ENCODE data around the gene GAS6.

Gene GAS6

GRCh38 chr13:113774177-113775107 lies 89.4 kb downstream of the GAS6 start (continued):
- TF ChIP-seq ZNF114 (tag by site-specific recombination; IDR thresholded peaks at IDR 0.05) (no peak), ZNF585B (tag by site-specific recombination; IDR thresholded peaks at IDR 0.05) (no peak), SETDB1 (IDR thresholded peaks at IDR 0.05; ENCODE audit: insufficient read length, low read length) (no peak), ZNF518A (tag by site-specific recombination; conservative IDR thresholded peaks at IDR 0.05; ENCODE audit: low read depth) (no peak), KLF9 (tag by site-specific recombination; IDR thresholded peaks at IDR 0.05; ENCODE audit: low read depth) (peak; percentile 27), ZBTB1 (tag by site-specific recombination; IDR thresholded peaks at IDR 0.05) (no peak), SCRT1 (tag by site-specific recombination; IDR thresholded peaks at IDR 0.05; ENCODE audit: borderline replicate concordance) (no peak), ZNF555 (tag by site-specific recombination; conservative IDR thresholded peaks at IDR 0.05) (no peak), ZNF48 (tag by site-specific recombination; IDR thresholded peaks at IDR 0.05) (no peak), ZNF426 (tag by site-specific recombination; IDR thresholded peaks at IDR 0.05) (no peak), EGR2 (tag by site-specific recombination; IDR thresholded peaks at IDR 0.05; ENCODE audit: low read depth) (no peak), GFI1B (tag by site-specific recombination; IDR thresholded peaks at IDR 0.05) (no peak), ZNF664 (tag by site-specific recombination; IDR thresholded peaks at IDR 0.05) (no peak), ZNF529 (tag by site-specific recombination; IDR thresholded peaks at IDR 0.05; ENCODE audit: insufficient replicate concordance) (no peak), ZNF544 (tag by site-specific recombination; IDR thresholded peaks at IDR 0.05) (0 out of 2 replicates have a peak, but pooled peaks have one; percentile 66), ZNF510 (tag by site-specific recombination; IDR thresholded peaks at IDR 0.05; ENCODE audit: insufficient replicate concordance) (no peak), ZNF473 (tag by site-specific recombination; IDR thresholded peaks at IDR 0.05) (peak; percentile 69), ZNF701 (tag by site-specific recombination; IDR thresholded peaks at IDR 0.05) (no peak), ZNF169 (tag by site-specific recombination; IDR thresholded peaks at IDR 0.05) (no peak), ZNF280C (tag by site-specific recombination; IDR thresholded peaks at IDR 0.05) (no peak), ZNF121 (tag by site-specific recombination; IDR thresholded peaks at IDR 0.05) (0 out of 2 replicates have a peak, but pooled peaks have one; percentile 15), REPIN1 (tag by site-specific recombination; IDR thresholded peaks at IDR 0.05; ENCODE audit: low read depth) (no peak), ZNF561 (tag by site-specific recombination; IDR thresholded peaks at IDR 0.05; ENCODE audit: borderline replicate concordance) (no peak), MYNN (tag by site-specific recombination; IDR thresholded peaks at IDR 0.05; ENCODE audit: borderline replicate concordance) (peak; percentile 10; the same call in 1 of the 2 replicates), ZNF785 (tag by site-specific recombination; IDR thresholded peaks at IDR 0.05) (peak; percentile 54; the same call in 1 of the 2 replicates), ZNF530 (tag by site-specific recombination; IDR thresholded peaks at IDR 0.05; ENCODE audit: low read depth) (no peak), PATZ1 (tag by site-specific recombination; IDR thresholded peaks at IDR 0.05) (no peak)
- TF ChIP-seq, protein P1, sequence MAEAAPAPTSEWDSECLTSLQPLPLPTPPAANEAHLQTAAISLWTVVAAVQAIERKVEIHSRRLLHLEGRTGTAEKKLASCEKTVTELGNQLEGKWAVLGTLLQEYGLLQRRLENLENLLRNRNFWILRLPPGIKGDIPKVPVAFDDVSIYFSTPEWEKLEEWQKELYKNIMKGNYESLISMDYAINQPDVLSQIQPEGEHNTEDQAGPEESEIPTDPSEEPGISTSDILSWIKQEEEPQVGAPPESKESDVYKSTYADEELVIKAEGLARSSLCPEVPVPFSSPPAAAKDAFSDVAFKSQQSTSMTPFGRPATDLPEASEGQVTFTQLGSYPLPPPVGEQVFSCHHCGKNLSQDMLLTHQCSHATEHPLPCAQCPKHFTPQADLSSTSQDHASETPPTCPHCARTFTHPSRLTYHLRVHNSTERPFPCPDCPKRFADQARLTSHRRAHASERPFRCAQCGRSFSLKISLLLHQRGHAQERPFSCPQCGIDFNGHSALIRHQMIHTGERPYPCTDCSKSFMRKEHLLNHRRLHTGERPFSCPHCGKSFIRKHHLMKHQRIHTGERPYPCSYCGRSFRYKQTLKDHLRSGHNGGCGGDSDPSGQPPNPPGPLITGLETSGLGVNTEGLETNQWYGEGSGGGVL (tag by site-specific recombination; IDR thresholded peaks at IDR 0.05) = 0 out of 2 replicates have a peak, but pooled peaks have one; percentile 21

All from HEK293 (cell line).